ENCODE data around the gene NEU4.

- TF ChIP-seq EP300 (conservative IDR thresholded peaks at IDR 0.05; ENCODE audit: poor library complexity, severe bottlenecking) (no peak), CTCF (IDR thresholded peaks at IDR 0.05; ENCODE audit: poor library complexity, severe bottlenecking) (no peak), TAF1 (IDR thresholded peaks at IDR 0.05; ENCODE audit: low read depth) (no peak)
Measured at GRCh38 chr2:241762321-241762932, 46.6 kb upstream of the NEU4 start.

Measured in neural cell (in vitro differentiated cells).